HEK293T (cell line): Measurements from ENCODE around the gene SLC4A1.
"Not testable (repeated sequence)": the region's sequence is repeated elsewhere in the genome, so short reads cannot be mapped to it uniquely, and the experiment has no call there.

ENCODE experiments used
- CTCF ChIA-PET: fragments of 350-600 bp; formaldehyde crosslinking; extraction: SDS; loops from one replicate; lab custom pipeline; 2021; ENCODE audit warnings: antibody characterized with exemption, inconsistent platforms; lab: Yijun Ruan, JAX
- POLR2A ChIA-PET: fragments of 350-600 bp; formaldehyde crosslinking; extraction: SDS; loops from one replicate; lab custom pipeline; 2020; ENCODE audit warnings: antibody characterized with exemption, inconsistent platforms; lab: Yijun Ruan, JAX
- DNase-seq: peaks from one replicate; pipeline ENCODE4 v3.0.0; 2012; ENCODE audit warnings: mixed read lengths; ENCODE audit errors: extremely low spot score
- ARNT ChIP-seq: fragments of 450-650 bp; IDR thresholded peaks from 2 replicates; pipeline ENCODE4 v1.6.1; 2017; ENCODE audit warnings: mild to moderate bottlenecking
- BHLHE40 ChIP-seq: fragments of 450-650 bp; IDR thresholded peaks from 2 replicates; pipeline ENCODE4 v1.6.1; 2016; ENCODE audit warnings: mild to moderate bottlenecking, moderate library complexity, borderline replicate concordance
- CTBP1 ChIP-seq: fragments of 450-650 bp; IDR thresholded peaks from 2 replicates; pipeline ENCODE4 v1.6.1; 2016; ENCODE audit warnings: borderline replicate concordance
- ELF4 ChIP-seq: fragments of 450-650 bp; IDR thresholded peaks from 2 replicates; pipeline ENCODE4 v1.6.1; 2017; ENCODE audit warnings: antibody characterized with exemption
- FOXA1 ChIP-seq: fragments of 450-650 bp; IDR thresholded peaks from 2 replicates; pipeline ENCODE4 v1.6.1; 2016; ENCODE audit warnings: mild to moderate bottlenecking
- FOXK2 ChIP-seq: fragments of 450-650 bp; IDR thresholded peaks from 2 replicates; pipeline ENCODE4 v1.6.1; 2016; ENCODE audit warnings: mild to moderate bottlenecking
- FOXM1 ChIP-seq: fragments of 450-650 bp; IDR thresholded peaks from 2 replicates; pipeline ENCODE4 v1.6.1; 2017; ENCODE audit warnings: mild to moderate bottlenecking, borderline replicate concordance
- HDGF ChIP-seq: fragments of 450-650 bp; IDR thresholded peaks from 2 replicates; pipeline ENCODE4 v1.6.1; 2017; ENCODE audit warnings: antibody characterized with exemption, borderline replicate concordance
- L3MBTL2 ChIP-seq: fragments of 450-650 bp; conservative IDR thresholded peaks from 2 replicates; pipeline ENCODE4 v1.6.1; 2016; ENCODE audit warnings: mild to moderate bottlenecking
- LEF1 ChIP-seq: fragments of 450-650 bp; IDR thresholded peaks from 2 replicates; pipeline ENCODE4 v1.6.1; 2017; ENCODE audit warnings: mild to moderate bottlenecking, borderline replicate concordance
- NFRKB ChIP-seq: fragments of 450-650 bp; IDR thresholded peaks from 2 replicates; pipeline ENCODE4 v1.6.1; 2016; ENCODE audit warnings: mild to moderate bottlenecking, moderate library complexity
- PKNOX1 ChIP-seq: fragments of 450-650 bp; IDR thresholded peaks from 2 replicates; pipeline ENCODE4 v1.6.1; 2016
- SP1 ChIP-seq: fragments of 450-650 bp; IDR thresholded peaks from 2 replicates; pipeline ENCODE4 v1.6.1; 2017
- SUZ12 ChIP-seq: fragments of 450-650 bp; IDR thresholded peaks from 2 replicates; pipeline ENCODE4 v1.6.1; 2016; ENCODE audit warnings: mild to moderate bottlenecking
- TARDBP ChIP-seq: fragments of 450-650 bp; IDR thresholded peaks from 2 replicates; pipeline ENCODE4 v1.6.1; 2016
- ZNF384 ChIP-seq: fragments of 450-650 bp; IDR thresholded peaks from 2 replicates; pipeline ENCODE4 v1.6.1; 2016

The SLC4A1 gene

DNA sequence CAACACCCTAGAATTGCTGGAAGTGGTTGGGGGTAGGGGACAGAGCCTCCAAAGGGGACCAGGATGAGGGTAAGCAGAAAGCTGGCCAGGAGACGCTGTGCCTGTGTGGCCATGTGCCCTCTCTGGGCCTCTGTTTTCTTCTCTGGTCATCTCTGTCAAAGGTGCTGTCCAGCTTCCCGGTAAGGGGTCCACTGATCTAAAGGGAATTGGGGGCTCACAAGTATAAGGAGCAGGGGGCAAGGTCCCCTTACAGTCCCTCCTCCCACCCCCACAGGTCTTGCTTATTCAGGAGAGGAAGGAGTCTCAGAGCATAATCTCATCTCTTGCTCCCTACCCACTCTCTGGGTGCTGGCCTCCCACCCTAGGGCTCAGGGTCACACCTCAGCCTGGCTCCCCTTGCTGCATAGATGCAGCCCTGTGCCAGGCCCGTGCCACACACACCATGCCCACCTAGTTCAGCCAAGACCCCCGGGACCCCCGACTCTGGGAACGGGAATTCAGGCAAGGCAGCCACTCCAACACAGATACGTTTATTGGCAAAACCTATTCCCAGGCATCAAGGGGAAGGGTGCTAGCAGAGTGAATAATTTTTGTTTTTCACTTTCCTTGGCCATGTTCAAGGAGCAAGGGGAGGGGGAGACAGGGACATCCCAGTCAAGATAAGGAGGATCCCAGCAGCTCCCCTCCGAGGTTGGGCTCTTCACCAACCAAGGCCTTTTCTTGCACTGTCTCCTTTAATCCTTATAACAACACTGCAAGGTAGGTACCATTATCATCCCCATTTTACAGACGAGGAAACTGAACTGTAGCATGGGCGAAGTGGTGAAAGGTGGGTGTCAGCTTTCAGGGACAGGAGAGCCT is 19.8 kb downstream of the SLC4A1 start:
- POLR2A ChIA-PET = no interaction called here

GRCh38 chr17:44247440-44247841 is 20.5 kb downstream of the SLC4A1 start:
- ChIA-PET POLR2A (interaction anchor here (0.7 to 1.1 kb wide), 2 partner anchors 9 to 11 kb away, joined by 3 read pairs; no protein-coding TSS in a partner anchor), CTCF (no interaction called here)
- no peak for DNase-seq
- TF ChIP-seq ARNT (no peak), ZNF384 (no peak), CTBP1 (no peak), FOXM1 (no peak), SUZ12 (no peak), ELF4 (no peak), FOXK2 (no peak)

More for the DNA sequence above, 19.8 kb downstream of the SLC4A1 start:
- CTCF ChIA-PET = interaction anchor here (0.5 kb wide), 1 partner anchor 239 kb away, joined by 3 read pairs; no protein-coding TSS in a partner anchor
- no peak for TF ChIP-seq HDGF
- TF ChIP-seq ELF4 = no peak
- no peak for TF ChIP-seq FOXA1
- TF ChIP-seq ARNT = no peak
- TF ChIP-seq PKNOX1 = no peak
- no peak for TF ChIP-seq TARDBP
- no peak for TF ChIP-seq CTBP1
- DNase-seq = no peak

DNA sequence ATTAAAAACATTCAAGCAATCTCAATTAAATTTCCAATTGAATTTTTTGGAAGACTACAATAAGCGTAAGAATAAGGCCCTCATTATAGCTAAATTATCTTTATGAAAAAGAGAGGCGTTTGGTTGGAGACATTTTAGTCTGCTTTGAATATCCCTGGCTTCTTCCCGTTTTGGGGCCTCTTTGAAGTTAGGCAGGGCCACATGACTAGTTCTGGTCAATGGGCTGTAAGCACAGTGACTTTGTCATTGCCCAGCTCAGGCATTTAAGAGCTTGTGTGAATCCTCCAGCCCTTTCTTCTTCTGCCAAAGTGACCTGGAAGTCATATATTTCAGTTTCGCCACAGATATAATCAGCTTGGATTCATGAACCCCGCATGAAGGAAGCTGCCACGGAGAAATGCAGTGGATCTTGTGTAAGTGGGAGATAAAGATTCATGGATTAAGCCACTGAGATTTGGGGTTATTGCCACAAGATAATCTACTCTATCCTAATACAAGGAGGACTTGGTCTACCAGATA is 26.8 kb downstream of the SLC4A1 start:
- ChIA-PET CTCF (no interaction called here), POLR2A (no interaction called here)
- DNase-seq = no peak
- no peak for TF ChIP-seq FOXA1
- no peak for TF ChIP-seq TARDBP
- no peak for TF ChIP-seq BHLHE40
- TF ChIP-seq L3MBTL2 = no peak
- no peak for TF ChIP-seq SUZ12
- TF ChIP-seq FOXK2 = no peak
- TF ChIP-seq PKNOX1 = no peak
- TF ChIP-seq ELF4 = no peak
- TF ChIP-seq FOXM1 = no peak

GRCh38 chr17:44237886-44238285 is 30.0 kb downstream of the SLC4A1 start:
- DNase-seq, POLR2A ChIA-PET, CTCF ChIA-PET: not testable (repeated sequence)

- CTCF ChIA-PET = no interaction called here
- POLR2A ChIA-PET = no interaction called here
- TF ChIP-seq SUZ12 = no peak
- no peak for DNase-seq
Observed at GRCh38 chr17:44236444-44236991, 31.4 kb downstream of the SLC4A1 start.

- POLR2A ChIA-PET = no interaction called here
Observed at GRCh38 chr17:44235583-44235936, 32.4 kb downstream of the SLC4A1 start.

GRCh38 chr17:44233582-44233981 is 34.4 kb downstream of the SLC4A1 start:
- DNase-seq = no peak
- no peak for TF ChIP-seq CTBP1
- no peak for TF ChIP-seq TARDBP
- TF ChIP-seq L3MBTL2 = no peak
- no peak for TF ChIP-seq FOXK2
- no peak for TF ChIP-seq NFRKB
- no peak for TF ChIP-seq LEF1
- TF ChIP-seq SUZ12 = no peak
- TF ChIP-seq PKNOX1 = no peak
- TF ChIP-seq ARNT = no peak
- no peak for TF ChIP-seq ZNF384
- TF ChIP-seq ELF4 = no peak
- TF ChIP-seq SP1 = no peak
- TF ChIP-seq BHLHE40 = no peak
- no peak for TF ChIP-seq FOXA1
- CTCF ChIA-PET = no interaction called here
- POLR2A ChIA-PET = no interaction called here

More at GRCh38 chr17:44235583-44235936, 32.4 kb downstream of the SLC4A1 start:
- CTCF ChIA-PET = no interaction called here
- DNase-seq = no peak
- TF ChIP-seq NFRKB (no peak), ZNF384 (no peak), ELF4 (no peak), LEF1 (no peak), SP1 (no peak), CTBP1 (no peak), SUZ12 (no peak)
